ENCODE data around the gene ERAS. TPM values are rescaled to one million over a fixed set of nuclear protein-coding genes. Genes with fewer than 3 reads are reported as not detected.

The ERAS gene
- total RNA-seq, 1 donor from 2014 or later, result not detected

DNA sequence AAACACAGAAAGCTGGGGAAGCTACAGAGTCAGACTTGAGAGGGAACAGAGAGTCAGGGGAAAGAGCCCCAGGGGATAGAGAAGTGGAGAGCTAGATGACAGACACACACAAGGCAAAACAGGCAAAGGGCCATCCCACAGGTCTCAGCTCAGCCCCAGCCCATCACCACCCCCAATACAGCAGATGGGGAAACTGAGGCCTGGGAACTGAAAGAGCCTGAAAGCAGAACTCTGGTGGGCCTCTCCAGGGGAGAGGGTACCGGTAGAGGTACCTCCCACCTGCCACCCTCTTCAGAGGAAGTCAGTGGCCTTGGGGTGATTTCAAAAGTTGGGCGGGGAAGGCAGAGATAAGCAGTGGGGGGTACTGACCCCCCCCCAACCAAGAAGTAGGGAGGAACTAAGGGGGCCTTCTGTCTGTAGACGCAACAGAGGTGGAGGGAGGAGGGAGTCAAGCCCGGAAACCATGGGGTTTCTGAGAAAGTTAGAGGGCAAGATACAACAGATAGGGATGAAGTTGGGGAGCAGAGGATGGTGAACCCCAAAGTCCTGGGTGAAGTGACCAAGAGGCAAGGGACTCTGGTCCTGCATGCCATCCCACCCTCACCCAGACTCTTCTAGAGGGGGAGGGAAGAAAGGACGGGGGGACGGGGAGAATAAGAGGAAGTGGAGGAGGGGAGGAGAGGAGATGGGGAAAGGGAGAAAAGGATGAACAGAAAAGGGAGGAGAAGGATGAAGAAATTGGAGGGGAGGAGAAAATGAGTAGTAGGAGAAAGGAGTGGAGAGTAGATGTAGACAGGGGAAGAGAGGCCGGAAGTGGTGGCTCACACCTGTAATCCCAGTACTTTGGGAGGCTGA is 36.7 kb upstream of the ERAS start:
- TF ChIP-seq, protein P1, sequence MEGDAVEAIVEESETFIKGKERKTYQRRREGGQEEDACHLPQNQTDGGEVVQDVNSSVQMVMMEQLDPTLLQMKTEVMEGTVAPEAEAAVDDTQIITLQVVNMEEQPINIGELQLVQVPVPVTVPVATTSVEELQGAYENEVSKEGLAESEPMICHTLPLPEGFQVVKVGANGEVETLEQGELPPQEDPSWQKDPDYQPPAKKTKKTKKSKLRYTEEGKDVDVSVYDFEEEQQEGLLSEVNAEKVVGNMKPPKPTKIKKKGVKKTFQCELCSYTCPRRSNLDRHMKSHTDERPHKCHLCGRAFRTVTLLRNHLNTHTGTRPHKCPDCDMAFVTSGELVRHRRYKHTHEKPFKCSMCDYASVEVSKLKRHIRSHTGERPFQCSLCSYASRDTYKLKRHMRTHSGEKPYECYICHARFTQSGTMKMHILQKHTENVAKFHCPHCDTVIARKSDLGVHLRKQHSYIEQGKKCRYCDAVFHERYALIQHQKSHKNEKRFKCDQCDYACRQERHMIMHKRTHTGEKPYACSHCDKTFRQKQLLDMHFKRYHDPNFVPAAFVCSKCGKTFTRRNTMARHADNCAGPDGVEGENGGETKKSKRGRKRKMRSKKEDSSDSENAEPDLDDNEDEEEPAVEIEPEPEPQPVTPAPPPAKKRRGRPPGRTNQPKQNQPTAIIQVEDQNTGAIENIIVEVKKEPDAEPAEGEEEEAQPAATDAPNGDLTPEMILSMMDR (conservative IDR thresholded peaks at IDR 0.05; ENCODE audit: low read depth, low read length), result no peak
- no peak for DNase-seq (ENCODE audit: low read depth)
- H3K4me3 ChIP-seq (ENCODE audit: low read depth, low read length), result no peak overlapping the region

GRCh38 chrX:48790477-48790876 is 35.8 kb upstream of the ERAS start:
- no peak for DNase-seq (ENCODE audit: low read depth)
- TF ChIP-seq, protein P1 (conservative IDR thresholded peaks at IDR 0.05; ENCODE audit: low read depth, low read length), result no peak
- H3K4me3 ChIP-seq (ENCODE audit: low read depth, low read length), result no peak overlapping the region

DNA sequence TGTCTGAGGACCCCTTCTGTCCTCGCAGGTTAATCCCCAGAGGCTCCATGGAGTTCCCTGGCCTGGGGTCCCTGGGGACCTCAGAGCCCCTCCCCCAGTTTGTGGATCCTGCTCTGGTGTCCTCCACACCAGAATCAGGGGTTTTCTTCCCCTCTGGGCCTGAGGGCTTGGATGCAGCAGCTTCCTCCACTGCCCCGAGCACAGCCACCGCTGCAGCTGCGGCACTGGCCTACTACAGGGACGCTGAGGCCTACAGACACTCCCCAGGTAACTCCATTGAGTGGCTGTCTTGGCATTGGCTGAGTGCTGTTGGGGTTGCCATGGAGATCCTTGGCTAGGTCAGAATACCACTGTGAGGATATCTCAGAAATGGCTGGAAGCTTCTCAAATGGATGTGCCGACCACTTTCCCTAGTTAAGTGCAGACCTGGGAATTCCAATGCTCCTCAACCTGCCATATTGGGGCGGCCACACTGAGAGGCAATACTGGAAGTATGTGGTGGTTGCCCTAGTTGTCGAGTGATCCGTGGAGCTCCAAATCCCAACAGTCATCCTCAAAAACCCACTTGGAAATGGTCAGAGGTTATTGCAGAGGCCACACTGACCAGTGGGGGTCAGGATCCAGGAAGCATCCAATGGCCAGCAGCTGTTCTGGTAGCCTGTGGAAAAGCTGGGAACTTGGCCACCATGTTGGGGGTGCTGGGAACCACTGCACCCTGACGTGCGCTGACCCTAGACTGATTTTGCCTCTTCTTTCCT is 35.1 kb upstream of the ERAS start:
- no peak for DNase-seq (ENCODE audit: low read depth)
- no peak overlapping the region for H3K4me3 ChIP-seq (ENCODE audit: low read depth, low read length)
- TF ChIP-seq, protein P1 (conservative IDR thresholded peaks at IDR 0.05; ENCODE audit: low read depth, low read length), result no peak

DNA sequence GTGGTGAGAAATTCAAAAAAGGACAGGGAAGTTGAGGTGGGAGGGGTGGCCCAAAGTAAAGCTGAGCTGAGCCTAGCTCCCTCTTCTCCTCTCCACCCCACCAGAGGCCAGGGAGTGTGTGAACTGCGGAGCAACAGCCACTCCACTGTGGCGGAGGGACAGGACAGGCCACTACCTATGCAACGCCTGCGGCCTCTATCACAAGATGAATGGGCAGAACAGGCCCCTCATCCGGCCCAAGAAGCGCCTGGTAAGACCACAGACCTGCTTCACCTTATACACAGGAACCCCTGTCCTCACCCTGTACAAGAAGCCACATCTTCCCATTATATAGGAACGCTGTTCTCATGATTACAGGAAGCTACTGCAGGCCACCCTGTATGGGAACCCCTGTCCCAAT is 34.1 kb upstream of the ERAS start:
- no peak overlapping the region for H3K4me3 ChIP-seq (ENCODE audit: low read depth, low read length)
- TF ChIP-seq, protein P1 (conservative IDR thresholded peaks at IDR 0.05; ENCODE audit: low read depth, low read length), result no peak
- no peak for DNase-seq (ENCODE audit: low read depth)

GRCh38 chrX:48793935-48794334 is 32.4 kb upstream of the ERAS start:
- no peak overlapping the region for H3K4me3 ChIP-seq (ENCODE audit: low read depth, low read length)
- TF ChIP-seq, protein P1 (conservative IDR thresholded peaks at IDR 0.05; ENCODE audit: low read depth, low read length), result no peak
- DNase-seq (ENCODE audit: low read depth), result no peak

DNA sequence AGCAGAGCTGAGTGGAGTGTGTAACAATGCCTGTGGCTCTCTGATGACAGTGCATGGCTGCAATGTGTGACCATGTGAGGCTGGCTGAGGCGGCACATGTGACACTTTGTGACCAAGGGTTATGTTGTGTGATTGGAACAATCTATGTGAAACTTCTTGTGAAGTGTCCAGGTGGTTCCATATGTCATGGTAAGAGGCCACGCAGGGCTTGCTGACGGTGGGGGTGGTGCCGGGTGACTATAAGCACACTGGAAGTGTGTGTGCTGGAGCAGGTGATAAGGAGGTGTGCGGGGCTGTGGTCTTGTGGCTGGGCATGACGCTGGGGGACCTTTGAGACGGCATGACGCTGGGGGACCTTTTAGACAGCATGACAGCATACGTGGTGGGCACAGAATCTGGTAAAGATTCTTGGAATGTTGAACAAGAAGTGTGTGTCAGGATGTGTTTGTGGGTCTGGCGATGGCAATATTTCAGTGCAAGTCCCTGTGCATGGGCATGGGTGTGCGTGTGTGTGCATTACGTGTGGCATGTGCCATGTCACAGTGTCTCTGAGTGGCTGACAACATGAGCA is 31.9 kb upstream of the ERAS start:
- TF ChIP-seq, protein P1 (conservative IDR thresholded peaks at IDR 0.05; ENCODE audit: low read depth, low read length), result no peak
- H3K4me3 ChIP-seq (ENCODE audit: low read depth, low read length), result no peak overlapping the region
- no peak for DNase-seq (ENCODE audit: low read depth)

All from epithelial cell of proximal tubule (primary cell).